ENCODE results near the gene SSRP1. TPM values are rescaled to one million over a fixed set of nuclear protein-coding genes. Genes with fewer than 3 reads are reported as not detected.
A peak's percentile ranks its signal among the peaks of the same experiment; 100 is the strongest.
"Not testable (repeated sequence)": the region's sequence is repeated elsewhere in the genome, so short reads cannot be mapped to it uniquely, and the experiment has no call there.

Gene SSRP1
- total and polyA plus RNA-seq, 12 donors, result 22.6 to 73.2 (median 35.4) TPM

DNA sequence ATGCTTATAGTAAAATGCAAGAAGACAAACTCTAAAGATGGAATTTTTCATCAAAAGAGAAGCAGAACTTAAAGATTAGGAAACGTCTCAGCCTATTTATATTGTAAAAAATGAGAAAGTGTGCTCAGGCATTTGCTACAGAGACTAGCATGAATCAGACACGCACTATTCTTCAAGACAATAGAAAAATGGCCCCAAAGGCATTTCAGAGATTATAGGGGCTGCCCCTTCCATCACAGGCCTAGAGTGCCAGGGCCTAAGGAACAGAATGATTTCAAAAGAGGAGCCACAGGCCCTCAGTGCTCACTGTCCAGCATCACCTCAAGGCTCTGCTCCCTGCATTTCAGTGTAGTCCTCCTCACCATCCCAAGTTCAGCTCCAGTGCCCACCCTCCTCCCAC is 38.5 kb downstream of the SSRP1 start:
- Histone ChIP-seq H3K4me3 (no peak overlapping the region), H3K27me3 (no peaks in the 10 kb centered on the region), H3K27ac (no peak overlapping the region), H3K4me1 (peaks cover 0 to 21% (median 0%) of the 10 kb centered on the region in 9 donors), H3K9me3 (peaks cover 0 to 45% (median 19%) of the 10 kb centered on the region in 11 donors), H3K36me3 (peaks cover 12 to 53% (median 37%) of the 10 kb centered on the region in 9 donors)
- TF ChIP-seq, protein P1, sequence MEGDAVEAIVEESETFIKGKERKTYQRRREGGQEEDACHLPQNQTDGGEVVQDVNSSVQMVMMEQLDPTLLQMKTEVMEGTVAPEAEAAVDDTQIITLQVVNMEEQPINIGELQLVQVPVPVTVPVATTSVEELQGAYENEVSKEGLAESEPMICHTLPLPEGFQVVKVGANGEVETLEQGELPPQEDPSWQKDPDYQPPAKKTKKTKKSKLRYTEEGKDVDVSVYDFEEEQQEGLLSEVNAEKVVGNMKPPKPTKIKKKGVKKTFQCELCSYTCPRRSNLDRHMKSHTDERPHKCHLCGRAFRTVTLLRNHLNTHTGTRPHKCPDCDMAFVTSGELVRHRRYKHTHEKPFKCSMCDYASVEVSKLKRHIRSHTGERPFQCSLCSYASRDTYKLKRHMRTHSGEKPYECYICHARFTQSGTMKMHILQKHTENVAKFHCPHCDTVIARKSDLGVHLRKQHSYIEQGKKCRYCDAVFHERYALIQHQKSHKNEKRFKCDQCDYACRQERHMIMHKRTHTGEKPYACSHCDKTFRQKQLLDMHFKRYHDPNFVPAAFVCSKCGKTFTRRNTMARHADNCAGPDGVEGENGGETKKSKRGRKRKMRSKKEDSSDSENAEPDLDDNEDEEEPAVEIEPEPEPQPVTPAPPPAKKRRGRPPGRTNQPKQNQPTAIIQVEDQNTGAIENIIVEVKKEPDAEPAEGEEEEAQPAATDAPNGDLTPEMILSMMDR (IDR thresholded peaks at IDR 0.05), result no peak
- no peak for DNase-seq
- WGBS, 2 donors, result 82 to 89% methylated on average over 2 of the region's 2 CpGs
- ATAC-seq, result no peak
- intact Hi-C loops (cut with DNase I), result no loop called here

DNA sequence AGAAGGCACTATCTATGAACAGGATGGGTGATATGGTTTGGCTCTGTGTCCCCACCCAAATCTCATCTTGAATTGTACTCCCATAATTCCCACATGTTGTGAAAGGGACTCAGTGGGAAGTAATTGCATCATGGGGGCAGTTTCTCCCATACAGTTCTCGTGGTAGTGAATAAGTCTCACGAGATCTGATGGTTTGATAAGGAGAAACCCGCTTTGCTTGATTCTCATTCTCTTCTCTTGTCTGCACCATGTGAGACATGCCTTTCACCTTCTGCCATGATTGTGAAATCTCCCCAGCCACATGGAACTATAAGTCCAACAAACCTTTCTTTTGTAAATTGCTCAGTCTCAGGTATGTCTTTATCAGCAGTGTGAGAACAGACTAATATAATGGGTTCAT is 39.5 kb downstream of the SSRP1 start:
- H3K4me1 ChIP-seq, result peaks cover 0 to 21% (median 0%) of the 10 kb centered on the region in 9 donors
- H3K27ac ChIP-seq; DNase-seq; intact Hi-C loops (cut with DNase I); H3K4me3 ChIP-seq; ATAC-seq; H3K27me3 ChIP-seq: not testable (repeated sequence)
- H3K36me3 ChIP-seq, result peaks cover 12 to 43% (median 27%) of the 10 kb centered on the region in 9 donors
- WGBS, 2 donors, result 88 to 93% methylated on average over 3 of the region's 3 CpGs
- peaks cover 0 to 45% (median 19%) of the 10 kb centered on the region in 11 donors for H3K9me3 ChIP-seq

DNA sequence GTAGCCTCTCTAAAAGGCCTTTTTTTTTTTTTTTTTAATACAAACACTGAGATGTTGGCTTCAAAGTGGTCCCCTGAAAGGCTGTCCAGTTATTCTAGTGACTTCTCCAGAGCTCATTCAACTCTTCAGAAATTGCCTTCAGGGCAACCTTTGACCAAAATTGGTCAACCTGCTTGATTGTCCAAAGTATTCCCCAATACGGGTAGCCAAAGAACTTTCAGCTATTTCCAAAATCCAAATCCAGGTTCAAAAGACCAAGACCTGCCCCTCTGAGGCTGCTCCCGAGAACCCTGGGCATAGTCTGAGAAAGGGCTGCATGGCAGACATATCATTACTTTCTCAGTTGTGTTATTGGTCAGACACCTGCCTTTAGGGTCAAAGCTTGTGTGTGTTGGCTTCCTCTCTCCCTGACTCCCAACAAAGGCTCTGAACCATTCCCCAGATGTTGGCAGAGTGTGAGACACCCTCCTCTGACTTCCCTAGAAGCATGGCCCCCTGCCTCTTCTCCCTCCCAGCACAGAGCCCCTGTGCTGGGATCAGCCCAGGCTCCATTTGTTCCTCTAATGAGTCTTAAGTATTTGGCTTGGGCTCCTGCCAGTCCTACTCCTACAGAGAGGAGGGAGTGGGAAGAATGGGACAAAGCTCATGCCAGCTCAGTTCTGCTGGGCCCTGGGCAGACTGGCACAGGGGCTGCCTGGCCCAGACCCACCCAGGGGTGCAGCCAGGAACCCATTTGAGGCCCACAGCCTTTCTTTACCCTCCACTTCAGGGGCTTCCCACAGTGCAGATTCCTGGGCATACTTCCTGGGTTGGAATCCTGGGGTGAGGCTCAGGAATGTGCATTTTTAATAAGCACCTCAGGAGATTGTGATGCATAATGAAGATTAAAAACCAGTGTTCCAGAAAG is 41.2 kb downstream of the SSRP1 start:
- TF ChIP-seq, protein P1 (IDR thresholded peaks at IDR 0.05), result no peak

DNA sequence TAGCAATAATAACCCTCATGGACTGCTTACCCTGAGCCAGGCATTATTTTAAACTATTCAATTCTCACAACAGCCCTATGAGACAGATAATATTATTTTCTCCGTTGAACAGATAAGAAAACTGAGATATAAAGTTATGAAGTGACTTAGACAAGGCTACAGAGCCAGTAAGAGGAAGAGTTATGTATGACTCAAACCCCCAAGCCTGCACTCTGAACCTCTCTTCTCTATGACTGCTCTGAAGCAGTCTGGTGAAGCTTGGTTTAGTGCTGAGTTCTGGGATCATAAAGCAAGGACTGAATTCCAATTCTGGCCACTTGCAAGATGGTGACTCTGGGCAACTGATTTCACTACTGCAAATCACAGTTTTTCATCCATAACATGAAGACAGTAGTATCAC is 45.4 kb downstream of the SSRP1 start:
- Histone ChIP-seq H3K27me3 (no peaks in the 10 kb centered on the region), H3K4me3 (no peak overlapping the region), H3K27ac (no peak overlapping the region), H3K9me3 (no peaks in the 10 kb centered on the region), H3K4me1 (peaks cover 0 to 34% (median 10%) of the 10 kb centered on the region in 9 donors), H3K36me3 (no peaks in the 10 kb centered on the region)
- TF ChIP-seq, protein P1 (IDR thresholded peaks at IDR 0.05), result no peak
- WGBS, 2 donors, result 22 to 38% methylated on average over 1 of the region's 1 CpG
- DNase-seq (no peak), ATAC-seq (no peak)
- intact Hi-C loops (cut with DNase I), result no loop called here

More for the DNA sequence above, 41.2 kb downstream of the SSRP1 start:
- peaks cover 0 to 23% (median 4%) of the 10 kb centered on the region in 9 donors for H3K4me1 ChIP-seq
- DNase-seq, result no peak
- H3K27me3 ChIP-seq, result no peaks in the 10 kb centered on the region
- H3K4me3 ChIP-seq, result no peak overlapping the region
- ATAC-seq, result peak in 7 of 8 donors; percentile 36 to 66 (median 51)
- H3K36me3 ChIP-seq, result peaks cover 0 to 25% (median 10%) of the 10 kb centered on the region in 9 donors
- H3K9me3 ChIP-seq, result peaks cover 0 to 28% (median 8%) of the 10 kb centered on the region in 11 donors
- H3K27ac ChIP-seq, result peak overlapping the region in 1 of 10 donors; percentile 12
- 82 to 88% methylated on average over 2 of the region's 2 CpGs for WGBS, 2 donors
- intact Hi-C loops (cut with DNase I), result no loop called here
